Nephron progenitor cell (in vitro differentiated cells): ENCODE data around the gene SLC66A2.
A peak's percentile ranks its signal among the peaks of the same experiment; 100 is the strongest.

Experiments used
- DNase-seq: peaks from one replicate; pipeline ENCODE4 v3.0.0; 2021
- H3K27ac Mint-ChIP-seq: 2 replicates; pipeline ENCODE4 v1.8.0; 2021; ENCODE audit warnings: mild to moderate bottlenecking, moderate library complexity, mixed read lengths
- H3K27me3 Mint-ChIP-seq: 2 replicates; pipeline ENCODE4 v1.8.0; 2021; ENCODE audit warnings: mild to moderate bottlenecking, low read depth, mixed read lengths; ENCODE audit not compliant: poor library complexity
- H3K36me3 Mint-ChIP-seq: 2 replicates; pipeline ENCODE4 v1.8.0; 2021; ENCODE audit warnings: low read depth, mixed read lengths
- H3K4me1 Mint-ChIP-seq: 2 replicates; pipeline ENCODE4 v1.8.0; 2021; ENCODE audit warnings: mixed read lengths
- H3K4me3 Mint-ChIP-seq: 2 replicates; pipeline ENCODE4 v1.8.0; 2021; ENCODE audit warnings: mild to moderate bottlenecking, moderate library complexity, mixed read lengths
- H3K9me3 Mint-ChIP-seq: 2 replicates; pipeline ENCODE4 v1.8.0; 2021; ENCODE audit warnings: mild to moderate bottlenecking, moderate library complexity, mixed read lengths
- TF ChIP-seq, protein P1 (sequence below): fragments of 200-600 bp; sonication (generic); IDR thresholded peaks from 2 replicates; pipeline ENCODE4 v1.5.0; 2021; ENCODE audit warnings: antibody characterized with exemption

SLC66A2 gene

DNA sequence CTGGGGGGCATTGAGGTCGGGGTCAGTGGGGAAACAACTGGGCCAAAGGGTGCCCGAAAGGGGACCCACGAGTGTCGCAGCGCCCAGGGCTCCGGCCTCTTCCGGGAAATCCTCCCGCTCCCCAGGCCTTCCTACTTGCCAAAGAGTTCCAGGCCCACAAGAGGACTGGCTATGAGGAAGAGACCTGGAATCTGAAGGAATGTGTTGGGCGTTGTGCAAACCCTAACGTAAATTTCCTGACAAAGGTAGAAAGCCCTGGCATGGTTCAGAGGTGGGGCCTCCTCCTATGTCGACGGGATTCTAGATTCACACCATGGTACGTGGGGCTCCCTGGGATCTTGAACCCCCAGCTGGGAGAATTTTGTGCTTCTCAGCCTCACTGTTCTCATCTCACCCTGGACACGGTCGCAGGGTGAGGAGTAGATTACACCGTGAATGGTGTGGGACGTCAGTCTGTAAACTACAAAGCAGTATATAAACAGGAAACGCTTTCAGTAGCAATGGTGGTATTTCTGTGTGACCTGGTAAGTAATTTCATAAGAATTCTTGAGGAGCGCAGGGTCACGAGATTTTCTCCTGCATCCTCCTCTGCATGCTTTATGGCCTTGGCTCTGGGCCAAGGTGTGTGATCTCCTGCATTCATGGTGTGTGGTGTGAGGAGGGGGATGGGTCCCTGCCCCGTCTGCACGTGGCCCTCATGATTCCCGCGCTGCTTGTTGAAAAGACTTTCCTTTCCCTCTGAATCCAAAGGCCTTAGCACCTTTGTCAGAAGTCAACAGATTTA is 13.9 kb upstream of the SLC66A2 start:
- TF ChIP-seq, protein P1, sequence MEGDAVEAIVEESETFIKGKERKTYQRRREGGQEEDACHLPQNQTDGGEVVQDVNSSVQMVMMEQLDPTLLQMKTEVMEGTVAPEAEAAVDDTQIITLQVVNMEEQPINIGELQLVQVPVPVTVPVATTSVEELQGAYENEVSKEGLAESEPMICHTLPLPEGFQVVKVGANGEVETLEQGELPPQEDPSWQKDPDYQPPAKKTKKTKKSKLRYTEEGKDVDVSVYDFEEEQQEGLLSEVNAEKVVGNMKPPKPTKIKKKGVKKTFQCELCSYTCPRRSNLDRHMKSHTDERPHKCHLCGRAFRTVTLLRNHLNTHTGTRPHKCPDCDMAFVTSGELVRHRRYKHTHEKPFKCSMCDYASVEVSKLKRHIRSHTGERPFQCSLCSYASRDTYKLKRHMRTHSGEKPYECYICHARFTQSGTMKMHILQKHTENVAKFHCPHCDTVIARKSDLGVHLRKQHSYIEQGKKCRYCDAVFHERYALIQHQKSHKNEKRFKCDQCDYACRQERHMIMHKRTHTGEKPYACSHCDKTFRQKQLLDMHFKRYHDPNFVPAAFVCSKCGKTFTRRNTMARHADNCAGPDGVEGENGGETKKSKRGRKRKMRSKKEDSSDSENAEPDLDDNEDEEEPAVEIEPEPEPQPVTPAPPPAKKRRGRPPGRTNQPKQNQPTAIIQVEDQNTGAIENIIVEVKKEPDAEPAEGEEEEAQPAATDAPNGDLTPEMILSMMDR, result no peak
- H3K4me1 Mint-ChIP-seq, result peaks cover 25% of the 10 kb centered on the region
- DNase-seq, result no peak
- peak overlapping the region; percentile 62 for H3K4me3 Mint-ChIP-seq
- no peak overlapping the region for H3K27ac Mint-ChIP-seq
- peaks cover 25% of the 10 kb centered on the region for H3K36me3 Mint-ChIP-seq
- H3K9me3 Mint-ChIP-seq, result no peaks in the 10 kb centered on the region
- peaks cover 31% of the 10 kb centered on the region for H3K27me3 Mint-ChIP-seq

DNA sequence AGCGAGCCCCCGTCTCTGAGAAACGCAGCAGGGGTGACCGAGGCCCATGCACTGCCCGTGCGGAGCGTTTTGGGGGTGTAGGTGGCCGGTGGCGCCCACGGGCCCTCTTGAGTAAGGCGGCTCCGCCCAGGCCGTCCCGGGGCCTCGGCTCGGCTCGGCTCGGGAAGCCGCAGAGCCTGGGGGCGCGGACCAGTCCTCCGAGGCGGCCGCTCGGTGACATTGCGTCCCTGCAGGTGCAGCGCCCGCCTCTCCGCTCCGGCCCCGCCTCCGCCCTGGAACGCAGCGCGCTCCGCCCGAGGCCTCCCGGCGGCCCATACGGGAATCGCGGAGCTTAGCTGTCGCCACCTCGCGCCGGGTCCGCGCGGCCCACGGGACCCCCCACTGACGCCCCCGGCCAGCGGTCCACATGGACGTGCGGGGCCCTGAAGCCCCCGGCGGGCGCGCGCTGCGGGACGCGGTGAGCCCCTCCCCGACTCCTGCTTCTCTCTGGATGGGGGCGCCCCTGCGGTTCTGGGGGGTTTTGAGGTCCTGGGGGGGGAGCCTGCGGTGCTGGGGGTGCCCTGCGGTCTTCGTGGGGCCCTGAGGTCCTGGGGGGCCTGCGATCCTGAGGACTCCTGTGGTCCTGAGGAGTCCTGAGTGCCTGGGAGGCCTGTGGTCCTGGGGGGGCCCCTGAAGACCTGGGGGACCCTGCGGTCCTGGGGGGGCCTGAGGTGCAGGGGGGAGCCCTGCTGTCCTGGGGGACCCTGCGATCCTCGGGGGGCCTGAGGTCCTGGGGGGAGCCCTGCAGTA is 13.1 kb upstream of the SLC66A2 start, which contains the start of gene HSBP1L1:
TSS of gene HSBP1L1 (plus strand) at position 314 of the 789 bp plus-strand sequence. CDS start at position 407, 93 bp downstream.
- H3K27me3 Mint-ChIP-seq, result peaks cover 38% of the 10 kb centered on the region
- peak; percentile 80 for DNase-seq
- TF ChIP-seq, protein P1, result no peak
- H3K36me3 Mint-ChIP-seq, result peaks cover 18% of the 10 kb centered on the region
- H3K4me1 Mint-ChIP-seq, result peaks cover 33% of the 10 kb centered on the region
- no peak within 1 kb of the TSS for H3K27ac Mint-ChIP-seq
- H3K4me3 Mint-ChIP-seq, result peak within 1 kb of the TSS; percentile 62
- no peaks in the 10 kb centered on the region for H3K9me3 Mint-ChIP-seq

GRCh38 chr18:79963658-79964329 is 12.3 kb upstream of the SLC66A2 start:
- H3K4me3 Mint-ChIP-seq, result no peak overlapping the region

DNA sequence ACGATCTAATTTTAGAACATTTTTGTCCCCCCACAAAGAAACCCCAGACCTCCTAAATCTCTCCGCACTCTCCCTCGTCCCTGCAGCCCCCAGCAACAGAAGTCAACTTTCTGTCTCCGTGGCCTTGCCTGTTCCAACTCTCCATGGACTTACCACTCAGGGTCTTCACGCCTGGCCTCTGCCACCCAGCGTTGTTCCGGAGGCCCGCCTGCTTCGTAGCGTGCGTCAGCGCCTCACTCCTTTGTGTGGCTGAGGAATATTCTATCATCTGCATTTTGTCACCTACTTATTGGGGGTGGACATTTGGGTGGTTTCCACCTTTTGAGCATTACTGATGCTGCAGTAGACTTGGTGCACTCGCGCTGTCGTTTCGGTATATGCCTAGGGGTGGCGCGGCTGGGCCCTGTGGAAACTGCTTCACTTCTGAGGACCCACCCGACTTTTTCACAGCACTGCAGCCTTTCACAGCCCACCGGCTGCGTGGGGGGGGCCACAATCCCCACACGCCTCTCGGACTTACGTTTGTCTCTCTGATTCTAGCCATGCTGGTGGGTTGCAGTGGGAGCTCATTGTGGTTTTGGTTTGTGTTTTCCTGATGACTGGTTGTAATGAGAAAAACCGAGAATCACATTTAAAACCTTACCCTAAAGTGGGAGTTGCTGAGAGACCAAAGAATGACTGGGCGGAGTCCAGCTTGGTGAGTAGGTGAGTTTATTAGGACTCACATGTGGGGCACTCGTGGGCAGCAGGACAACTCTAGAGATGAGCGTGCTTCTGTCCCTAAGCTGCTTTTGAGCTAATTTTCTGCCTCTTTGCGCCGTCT is 11.6 kb upstream of the SLC66A2 start:
- Mint-ChIP-seq H3K27ac (no peak overlapping the region), H3K9me3 (no peaks in the 10 kb centered on the region), H3K36me3 (peaks cover 15% of the 10 kb centered on the region), H3K4me3 (no peak overlapping the region), H3K4me1 (peaks cover 33% of the 10 kb centered on the region), H3K27me3 (peaks cover 38% of the 10 kb centered on the region)
- DNase-seq, result no peak
- TF ChIP-seq, protein P1, result no peak

More at GRCh38 chr18:79963658-79964329, 12.3 kb upstream of the SLC66A2 start:
- Mint-ChIP-seq H3K36me3 (peaks cover 15% of the 10 kb centered on the region), H3K27ac (no peak overlapping the region), H3K9me3 (no peaks in the 10 kb centered on the region), H3K4me1 (peaks cover 33% of the 10 kb centered on the region), H3K27me3 (peaks cover 38% of the 10 kb centered on the region)
- TF ChIP-seq, protein P1, result no peak
- no peak for DNase-seq

DNA sequence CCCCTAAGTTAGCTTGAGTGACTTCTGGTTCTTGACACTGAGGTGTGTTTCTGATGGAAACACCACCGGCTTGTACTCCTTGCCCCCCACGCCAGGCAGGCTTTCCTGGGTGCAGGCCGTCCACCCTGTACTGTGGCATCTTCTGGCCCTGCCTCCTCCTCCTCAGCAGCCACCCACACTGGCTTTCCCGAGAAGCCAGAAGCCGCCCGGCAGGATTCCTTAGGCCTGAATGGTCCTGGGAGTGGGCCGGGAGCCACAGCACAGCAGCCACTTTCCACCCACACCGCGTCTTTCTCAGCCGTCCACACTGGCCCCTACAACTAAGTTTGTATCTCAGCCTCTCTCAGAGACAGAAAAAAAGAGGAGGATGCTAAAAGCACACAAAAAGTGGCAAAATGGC is 10.9 kb upstream of the SLC66A2 start:
- Mint-ChIP-seq H3K4me3 (no peak overlapping the region), H3K9me3 (no peaks in the 10 kb centered on the region), H3K27me3 (peaks cover 38% of the 10 kb centered on the region)

More for the DNA sequence above, 10.9 kb upstream of the SLC66A2 start:
- TF ChIP-seq, protein P1, result no peak
- no peak overlapping the region for H3K27ac Mint-ChIP-seq
- H3K4me1 Mint-ChIP-seq, result peaks cover 33% of the 10 kb centered on the region
- peaks cover 9% of the 10 kb centered on the region for H3K36me3 Mint-ChIP-seq
- no peak for DNase-seq
